CD4-positive, alpha-beta T cell (primary cell): ENCODE results near the gene CHIA. TPM values are rescaled to one million over a fixed set of nuclear protein-coding genes. Genes with fewer than 3 reads are reported as not detected.

Experiments
- ATAC-seq: fragments of 200-7000 bp; cut with Tn5 transposase; one replicate; pipeline ENCODE4 v1.10.0; 2022; ENCODE audit warnings: mild to moderate bottlenecking; ENCODE audit not compliant: poor library complexity
- CTCF ChIA-PET: fragments of 350-600 bp; sonication (Branson Sonifier 250); formaldehyde crosslinking; loops from one replicate; lab custom pipeline; 2021; ENCODE audit warnings: antibody characterized with exemption, inconsistent platforms; lab: Charles Lee
- POLR2A ChIA-PET: fragments of 350-600 bp; sonication (Branson Sonifier 250); formaldehyde crosslinking; loops from one replicate; lab custom pipeline; 2021; ENCODE audit warnings: antibody characterized with exemption, inconsistent platforms; lab: Charles Lee
- DNase-seq, 14 experiments: peaks; one replicate each; pipeline ENCODE4 v3.0.0-alpha.2; 2013 to 2020; ENCODE audit warnings: mixed read lengths in 2 of 14
- H3K27ac ChIP-seq, 2 donors: one replicate each; pipeline versions ENCODE4 v1.5.1 to v1.7.0; 2013; ENCODE audit warnings: low read length in 2 of 2, low read depth in 1 of 2, mild to moderate bottlenecking in 1 of 2
- H3K27me3 ChIP-seq, 2 experiments: 1 replicate in 1 of 2; 2 replicates in 1 of 2; pipeline versions ENCODE4 v1.6.1 to v1.7.0; 2013; ENCODE audit warnings: low read length in 2 of 2, control low read depth in 1 of 2, mild to moderate bottlenecking in 1 of 2, moderate library complexity in 1 of 2; ENCODE audit not compliant: insufficient read depth in 2 of 2, control insufficient read depth in 1 of 2
- H3K36me3 ChIP-seq: one replicate; pipeline ENCODE4 v1.6.1; 2013; ENCODE audit warnings: low read length, control low read depth; ENCODE audit not compliant: insufficient read depth
- H3K4me1 ChIP-seq: one replicate; pipeline ENCODE4 v1.6.1; 2013; ENCODE audit warnings: low read length, control low read depth; ENCODE audit not compliant: insufficient read depth
- H3K4me3 ChIP-seq: one replicate; pipeline ENCODE4 v1.5.1; 2013; ENCODE audit warnings: mild to moderate bottlenecking, low read length, moderate library complexity
- H3K9me3 ChIP-seq, 2 experiments: 1 replicate in 1 of 2; 2 replicates in 1 of 2; pipeline versions ENCODE4 v1.6.1 to v1.7.0; 2013; ENCODE audit warnings: low read length in 2 of 2, mild to moderate bottlenecking in 2 of 2, control low read depth in 1 of 2, moderate library complexity in 1 of 2; ENCODE audit not compliant: control insufficient read depth in 1 of 2, insufficient read depth in 1 of 2
- H3K27ac Mint-ChIP-seq: one replicate; pipeline ENCODE4 v1.8.0; 2020; ENCODE audit warnings: mixed read lengths
- H3K27me3 Mint-ChIP-seq: one replicate; pipeline ENCODE4 v1.8.0; 2021; ENCODE audit warnings: mixed read lengths
- H3K36me3 Mint-ChIP-seq: one replicate; pipeline ENCODE4 v1.8.0; 2021; ENCODE audit warnings: low read depth, mixed read lengths
- H3K4me1 Mint-ChIP-seq: one replicate; pipeline ENCODE4 v1.8.0; 2021; ENCODE audit warnings: low read depth, mixed read lengths
- H3K4me3 Mint-ChIP-seq: one replicate; pipeline ENCODE4 v1.8.0; 2020; ENCODE audit warnings: mild to moderate bottlenecking, mixed read lengths
- H3K9me3 Mint-ChIP-seq: one replicate; pipeline ENCODE4 v1.8.0; 2020; ENCODE audit warnings: mixed read lengths
- CTCF ChIP-seq: fragments of 200-600 bp; IDR thresholded peaks from one replicate; pipeline ENCODE4 v1.8.0; 2022; ENCODE audit warnings: antibody characterized with exemption, mild to moderate bottlenecking
- intact Hi-C, 2 experiments: fragments of 100-400 bp; cut with DNase I in 1 of 2; cut with micrococcal nuclease in 1 of 2; formaldehyde crosslinking; loops; one replicate each; pipeline versions ENCODE4 v1.15.1 to v1.9.0; 2023 to 2025; cut with DNase I, micrococcal nuclease
- total RNA-seq, 174 experiments: library from RNA in 2 of 174; stranded (reverse) in 2 of 174; gene quantifications; one replicate each; pipeline ENCODE4 v1.2.3 and lab custom pipeline; 2021 to 2026

Gene CHIA
- total RNA-seq, 2 experiments from 2014 or later, result not detected

GRCh38 chr1:111346089-111346885 is 55.6 kb downstream of the CHIA start:
- POLR2A ChIA-PET, result interaction anchor here (0.6 to 2.8 kb wide), 17 partner anchors 8 to 559 kb away, joined by 3 to 9 read pairs (median 4); partner anchors contain the start of genes CEPT1, DRAM2 and LRIF1
- TF ChIP-seq CTCF, result peak; percentile 30
- H3K36me3 ChIP-seq, result no peaks in the 10 kb centered on the region
- no peaks in the 10 kb centered on the region for H3K27me3 ChIP-seq
- peak overlapping the region; percentile 43 to 73 for H3K27ac ChIP-seq
- peak overlapping the region; percentile 88 for H3K4me3 Mint-ChIP-seq
- H3K36me3 Mint-ChIP-seq, result no peaks in the 10 kb centered on the region
- DNase-seq, result peak; percentile 76 to 97 (median 86)
- H3K27ac Mint-ChIP-seq, result peak overlapping the region; percentile 85
- no peaks in the 10 kb centered on the region for H3K27me3 Mint-ChIP-seq
- CTCF ChIA-PET, result interaction anchor here (0.9 to 1.2 kb wide), 3 partner anchors 13 to 142 kb away, joined by 3 read pairs; no protein-coding TSS in a partner anchor
- intact Hi-C loops, result loop anchor here (5.0 to 10.0 kb wide), 6 partner anchors 56 to 471 kb away; partner anchors contain the start of genes ATP5PB (in 1 of the 2), CD53 (in 1 of the 2), CHI3L2 (in 1 of the 2) and WDR77 (in 1 of the 2)
- peak; percentile 88 for ATAC-seq
- H3K4me1 ChIP-seq, result peaks cover 14% of the 10 kb centered on the region
- H3K9me3 ChIP-seq, result no peaks in the 10 kb centered on the region
- peak overlapping the region; percentile 71 for H3K4me3 ChIP-seq
- peaks cover 29% of the 10 kb centered on the region for H3K4me1 Mint-ChIP-seq
- H3K9me3 Mint-ChIP-seq, result no peaks in the 10 kb centered on the region

DNA sequence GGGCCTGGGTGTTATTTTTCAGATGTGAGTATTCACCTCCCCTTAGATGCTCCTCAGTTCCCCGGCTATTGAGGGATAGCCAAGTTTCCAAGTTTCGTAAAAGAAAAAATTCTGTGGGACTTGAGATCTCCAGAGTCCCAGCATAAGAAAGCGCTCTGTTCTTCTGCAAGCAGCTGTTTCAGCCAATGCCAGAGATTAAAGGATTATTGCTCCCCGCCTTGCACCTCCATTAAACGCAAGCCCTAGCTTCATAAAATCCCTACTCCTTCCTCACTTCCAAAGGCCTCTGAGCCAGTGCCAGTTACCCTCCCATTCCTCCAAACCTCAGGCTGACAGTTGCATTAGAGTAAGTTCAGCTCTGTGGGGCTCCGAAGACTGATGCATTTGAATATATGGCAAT is 56.4 kb downstream of the CHIA start:
- Histone ChIP-seq H3K27me3 (no peaks in the 10 kb centered on the region), H3K36me3 (no peaks in the 10 kb centered on the region), H3K9me3 (no peaks in the 10 kb centered on the region), H3K4me3 (peak overlapping the region; percentile 71), H3K27ac (peak overlapping the region in 1 of 2 donors; percentile 73), H3K4me1 (peaks cover 14% of the 10 kb centered on the region)
- Mint-ChIP-seq H3K4me3 (peak overlapping the region; percentile 88), H3K27ac (peak overlapping the region; percentile 85), H3K9me3 (no peaks in the 10 kb centered on the region), H3K36me3 (no peaks in the 10 kb centered on the region), H3K27me3 (no peaks in the 10 kb centered on the region), H3K4me1 (peaks cover 29% of the 10 kb centered on the region)
- ATAC-seq (no peak), DNase-seq (peak in 1 of 14 experiments; percentile 11)
- ChIA-PET POLR2A (interaction anchor here (0.6 to 2.8 kb wide), 10 partner anchors 7 to 383 kb away, joined by 3 to 9 read pairs (median 4); partner anchors contain the start of gene LRIF1), CTCF (interaction anchor here (0.9 kb wide), 2 partner anchors 13 to 143 kb away, joined by 3 read pairs; no protein-coding TSS in a partner anchor)
- intact Hi-C loops, result loop anchor here (5.0 to 10.0 kb wide), 6 partner anchors 55 to 472 kb away; partner anchors contain the start of genes ATP5PB (in 1 of the 2), CD53 (in 1 of the 2), CHI3L2 (in 1 of the 2) and WDR77 (in 1 of the 2)
- TF ChIP-seq CTCF, result no peak

DNA sequence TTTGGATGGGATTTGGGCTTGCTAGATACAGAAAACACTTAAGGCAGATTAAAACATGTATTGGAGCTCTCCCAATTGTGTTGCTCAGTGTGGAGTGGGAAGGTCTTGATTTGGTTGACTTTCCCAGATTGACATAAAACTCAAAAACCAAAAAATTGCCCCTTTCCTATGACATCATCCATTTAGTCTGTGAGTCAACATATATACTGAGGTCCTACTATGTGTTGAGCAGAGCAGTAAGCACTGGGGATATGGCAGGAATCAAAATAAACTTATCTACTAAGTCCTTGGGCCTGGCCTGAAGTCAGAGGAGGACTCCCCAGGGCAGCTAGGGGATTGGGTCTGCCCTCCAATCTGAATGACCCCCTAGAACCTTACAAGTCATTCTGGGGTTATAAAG is 61.0 kb downstream of the CHIA start:
- Mint-ChIP-seq H3K27me3 (no peaks in the 10 kb centered on the region), H3K4me3 (no peak overlapping the region), H3K4me1 (peaks cover 46% of the 10 kb centered on the region), H3K36me3 (no peaks in the 10 kb centered on the region), H3K9me3 (no peaks in the 10 kb centered on the region), H3K27ac (no peak overlapping the region)
- ChIA-PET CTCF (no interaction called here), POLR2A (interaction anchor here (0.7 kb wide), 1 partner anchor 48 kb away, joined by 3 read pairs; no protein-coding TSS in a partner anchor)
- Histone ChIP-seq H3K9me3 (no peaks in the 10 kb centered on the region), H3K4me1 (peaks cover 12% of the 10 kb centered on the region), H3K36me3 (no peaks in the 10 kb centered on the region), H3K27me3 (no peaks in the 10 kb centered on the region), H3K27ac (no peak overlapping the region), H3K4me3 (no peak overlapping the region)
- no peak for TF ChIP-seq CTCF
- intact Hi-C loops, result no loop called here
- DNase-seq (no peak), ATAC-seq (no peak)
